ENCODE measurements around the gene TFG. TPM values are rescaled to one million over a fixed set of nuclear protein-coding genes. Genes with fewer than 3 reads are reported as not detected.

TFG gene
- total RNA-seq, 1 donor from 2014 or later = 91.3 TPM

- Mint-ChIP-seq H3K36me3 (ENCODE audit: low read depth) (peaks cover 14% of the 10 kb centered on the region), H3K4me1 (no peaks in the 10 kb centered on the region), H3K9me3 (no peaks in the 10 kb centered on the region), H3K27ac (ENCODE audit: unreplicated experiment) (no peak overlapping the region), H3K4me3 (no peak overlapping the region), H3K27me3 (ENCODE audit: low read depth) (no peaks in the 10 kb centered on the region)
- DNase-seq (ENCODE audit: low read depth, low spot score) = no peak
- peak; percentile 25 for TF ChIP-seq CTCF (conservative IDR thresholded peaks at IDR 0.05)
Observed at GRCh38 chr3:100754563-100755334, 45.5 kb downstream of the TFG start.

- no peak for TF ChIP-seq CTCF (conservative IDR thresholded peaks at IDR 0.05)
- no peak for DNase-seq (ENCODE audit: low read depth, low spot score)
- Mint-ChIP-seq H3K27ac (ENCODE audit: unreplicated experiment) (no peak overlapping the region), H3K9me3 (no peaks in the 10 kb centered on the region), H3K4me1 (no peaks in the 10 kb centered on the region), H3K36me3 (ENCODE audit: low read depth) (peaks cover 8% of the 10 kb centered on the region), H3K4me3 (no peak overlapping the region), H3K27me3 (ENCODE audit: low read depth) (no peaks in the 10 kb centered on the region)
Observed at GRCh38 chr3:100756441-100756840, 47.1 kb downstream of the TFG start.

GRCh38 chr3:100759159-100759558 lies 49.9 kb downstream of the TFG start:
- Mint-ChIP-seq H3K27ac (ENCODE audit: unreplicated experiment) (no peak overlapping the region), H3K4me1 (no peaks in the 10 kb centered on the region), H3K9me3 (no peaks in the 10 kb centered on the region), H3K4me3 (no peak overlapping the region), H3K27me3 (ENCODE audit: low read depth) (no peaks in the 10 kb centered on the region), H3K36me3 (ENCODE audit: low read depth) (peaks cover 2% of the 10 kb centered on the region)
- no peak for TF ChIP-seq CTCF (conservative IDR thresholded peaks at IDR 0.05)
- no peak for DNase-seq (ENCODE audit: low read depth, low spot score)

- no peak for TF ChIP-seq CTCF (conservative IDR thresholded peaks at IDR 0.05)
- Mint-ChIP-seq H3K27me3 (ENCODE audit: low read depth) (no peaks in the 10 kb centered on the region), H3K9me3 (no peaks in the 10 kb centered on the region), H3K4me1 (no peaks in the 10 kb centered on the region), H3K36me3 (ENCODE audit: low read depth) (peaks cover 2% of the 10 kb centered on the region), H3K4me3 (no peak overlapping the region), H3K27ac (ENCODE audit: unreplicated experiment) (no peak overlapping the region)
- no peak for DNase-seq (ENCODE audit: low read depth, low spot score)
Observed at GRCh38 chr3:100759950-100760349, 50.7 kb downstream of the TFG start.

GRCh38 chr3:100760377-100760776 lies 51.1 kb downstream of the TFG start:
- no peak overlapping the region for H3K27ac Mint-ChIP-seq (ENCODE audit: unreplicated experiment)
- no peak for DNase-seq (ENCODE audit: low read depth, low spot score)
- no peaks in the 10 kb centered on the region for H3K27me3 Mint-ChIP-seq (ENCODE audit: low read depth)
- no peaks in the 10 kb centered on the region for H3K36me3 Mint-ChIP-seq (ENCODE audit: low read depth)
- no peak overlapping the region for H3K4me3 Mint-ChIP-seq
- no peak for TF ChIP-seq CTCF (conservative IDR thresholded peaks at IDR 0.05)
- no peaks in the 10 kb centered on the region for H3K9me3 Mint-ChIP-seq
- no peaks in the 10 kb centered on the region for H3K4me1 Mint-ChIP-seq

Data from neural crest cell (in vitro differentiated cells).